ENCODE measurements around the gene ZC3H7B.

- TF ChIP-seq, protein P1, sequence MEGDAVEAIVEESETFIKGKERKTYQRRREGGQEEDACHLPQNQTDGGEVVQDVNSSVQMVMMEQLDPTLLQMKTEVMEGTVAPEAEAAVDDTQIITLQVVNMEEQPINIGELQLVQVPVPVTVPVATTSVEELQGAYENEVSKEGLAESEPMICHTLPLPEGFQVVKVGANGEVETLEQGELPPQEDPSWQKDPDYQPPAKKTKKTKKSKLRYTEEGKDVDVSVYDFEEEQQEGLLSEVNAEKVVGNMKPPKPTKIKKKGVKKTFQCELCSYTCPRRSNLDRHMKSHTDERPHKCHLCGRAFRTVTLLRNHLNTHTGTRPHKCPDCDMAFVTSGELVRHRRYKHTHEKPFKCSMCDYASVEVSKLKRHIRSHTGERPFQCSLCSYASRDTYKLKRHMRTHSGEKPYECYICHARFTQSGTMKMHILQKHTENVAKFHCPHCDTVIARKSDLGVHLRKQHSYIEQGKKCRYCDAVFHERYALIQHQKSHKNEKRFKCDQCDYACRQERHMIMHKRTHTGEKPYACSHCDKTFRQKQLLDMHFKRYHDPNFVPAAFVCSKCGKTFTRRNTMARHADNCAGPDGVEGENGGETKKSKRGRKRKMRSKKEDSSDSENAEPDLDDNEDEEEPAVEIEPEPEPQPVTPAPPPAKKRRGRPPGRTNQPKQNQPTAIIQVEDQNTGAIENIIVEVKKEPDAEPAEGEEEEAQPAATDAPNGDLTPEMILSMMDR (IDR thresholded peaks at IDR 0.05; ENCODE audit: low read length), result no peak
- no peak for TF ChIP-seq EZH2 (IDR thresholded peaks at IDR 0.05; ENCODE audit: borderline replicate concordance, low read length)
These were observed 664 bp upstream of the ZC3H7B start for GRCh38 chr22:41300661-41301060.

Measured in OCI-LY1 (cell line).